GM21423 (cell line): ENCODE results near the gene TPD52L1.

ENCODE experiments used
- ATAC-seq: cut with Tn5 transposase; IDR thresholded peaks from one replicate; pipeline ENCODE4 v1.9.1; 2021; ENCODE audit warnings: mild to moderate bottlenecking, moderate library complexity; ENCODE audit not compliant: unreplicated experiment

TPD52L1 gene

GRCh38 chr6:125174626-125175025, 21.1 kb downstream of the TPD52L1 start:
- ATAC-seq, result no peak

GRCh38 chr6:125175466-125176048, 22.0 kb downstream of the TPD52L1 start:
- no peak for ATAC-seq

- ATAC-seq, result no peak
These were observed 28.9 kb downstream of the TPD52L1 start for GRCh38 chr6:125182237-125183008.

GRCh38 chr6:125183391-125183790, 29.8 kb downstream of the TPD52L1 start:
- no peak for ATAC-seq

DNA sequence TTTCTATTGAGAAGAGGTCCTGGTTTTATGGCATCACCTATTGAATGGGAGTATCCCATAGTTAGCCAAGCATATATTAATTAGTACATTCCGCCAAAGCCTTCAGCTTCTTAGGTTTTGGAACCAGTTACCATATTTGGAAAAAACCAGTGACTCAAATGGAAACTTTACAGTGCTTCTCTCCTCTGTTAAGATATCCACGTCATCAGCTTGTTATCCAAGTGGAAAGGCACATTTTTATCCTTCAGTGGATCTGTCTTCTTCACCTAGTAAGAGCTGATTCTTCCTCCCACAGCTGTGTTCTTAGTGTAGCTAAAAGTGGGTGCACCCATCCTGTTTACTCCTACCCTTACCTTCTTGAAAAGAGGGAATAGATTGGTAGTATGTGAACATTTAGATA, 34.5 kb downstream of the TPD52L1 start:
- no peak for ATAC-seq

- ATAC-seq, result no peak
These were observed 35.1 kb downstream of the TPD52L1 start for GRCh38 chr6:125188594-125189203.

DNA sequence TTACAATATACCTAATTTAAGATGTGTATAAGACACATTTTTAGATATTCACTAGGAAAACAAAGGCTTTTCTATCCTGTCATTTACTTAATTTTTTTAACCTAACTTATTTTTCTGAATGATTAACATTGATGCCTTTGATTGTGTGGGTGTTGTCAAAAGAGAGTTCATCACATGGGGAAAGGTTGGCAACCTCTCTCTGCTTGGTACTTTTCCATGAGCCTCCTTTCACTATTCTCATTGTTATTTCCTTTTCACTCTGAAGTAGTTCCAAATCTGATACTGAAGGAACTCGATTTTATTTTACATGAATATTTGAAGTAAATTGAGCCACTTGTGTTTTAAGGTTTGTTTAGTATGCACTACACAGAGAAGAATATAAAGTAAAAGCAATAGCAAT, 35.9 kb downstream of the TPD52L1 start:
- ATAC-seq, result no peak

DNA sequence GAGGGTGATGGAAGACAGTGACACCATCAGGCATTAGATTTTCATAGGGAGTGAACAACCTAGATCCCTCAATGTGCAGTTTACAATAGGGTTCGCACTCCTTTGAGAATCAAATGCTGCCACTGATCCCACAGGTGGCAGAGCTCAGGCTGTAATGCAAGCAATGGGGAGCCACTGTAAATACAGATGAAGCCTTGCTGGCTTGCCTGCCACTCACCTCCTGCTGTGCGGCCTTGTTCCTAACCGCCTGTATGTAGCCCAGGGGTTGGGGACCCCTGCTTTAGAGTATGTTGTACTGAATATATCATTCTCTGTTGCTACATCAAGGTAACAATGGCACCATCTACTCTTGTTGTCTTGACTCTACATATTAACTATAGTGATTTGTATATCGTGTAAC, 37.1 kb downstream of the TPD52L1 start:
- ATAC-seq, result no peak

- peak; percentile 94 for ATAC-seq
These were observed 38.5 kb downstream of the TPD52L1 start for GRCh38 chr6:125191916-125192609.

DNA sequence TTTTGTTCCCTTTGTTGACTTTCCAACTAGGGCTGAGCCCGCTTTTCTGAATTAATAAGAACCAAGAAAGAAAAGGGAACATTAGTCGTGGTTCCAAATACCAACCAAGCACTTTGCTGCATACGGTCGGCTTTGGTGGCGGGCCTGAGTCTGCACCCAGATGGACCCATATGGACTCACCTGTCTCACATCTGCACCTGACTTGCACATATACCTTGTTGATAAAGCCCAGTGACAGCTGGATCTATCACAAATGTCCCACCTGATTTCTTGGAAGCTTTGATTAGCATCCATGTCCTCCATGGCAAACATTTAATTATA, 39.0 kb downstream of the TPD52L1 start:
- ATAC-seq, result no peak

DNA sequence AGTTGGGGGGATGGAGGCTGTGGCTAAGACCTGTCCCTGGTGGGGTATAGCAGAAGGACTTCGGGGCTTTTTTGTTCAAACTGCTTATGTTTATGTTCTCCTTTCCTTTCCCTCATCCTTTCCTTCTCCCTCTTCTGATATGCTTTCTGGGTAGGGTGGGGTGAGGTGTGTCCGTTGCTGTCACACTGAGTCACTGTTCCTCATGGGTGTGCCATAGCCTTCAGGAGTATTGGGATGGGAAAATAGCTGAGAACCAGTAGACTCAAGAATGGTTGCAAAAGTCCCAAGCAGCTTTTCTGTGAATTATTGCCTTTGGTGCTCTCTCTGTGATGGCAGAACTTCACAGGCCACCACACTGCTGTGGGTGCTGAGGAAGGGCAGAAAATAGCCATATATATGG, 39.6 kb downstream of the TPD52L1 start:
- no peak for ATAC-seq

GRCh38 chr6:125194941-125195340, 41.4 kb downstream of the TPD52L1 start:
- no peak for ATAC-seq

DNA sequence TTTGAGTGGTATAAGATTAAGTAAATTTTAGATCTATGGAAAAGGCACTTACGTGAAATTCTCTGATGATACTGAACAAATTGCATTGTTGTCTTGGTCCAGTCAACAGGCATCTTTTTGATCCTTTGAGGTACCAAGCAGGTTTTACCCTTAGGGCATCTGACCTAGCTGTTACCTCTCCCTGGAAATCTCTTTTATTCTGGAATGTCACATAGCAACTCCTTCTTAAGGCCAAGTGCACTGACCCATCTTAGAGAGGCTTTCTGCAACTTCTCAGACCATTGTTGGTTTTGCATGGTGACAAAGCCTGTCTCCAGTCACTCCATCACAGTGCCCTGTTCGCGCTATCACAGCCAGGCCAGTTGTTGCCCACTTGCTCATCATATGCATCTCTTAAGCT, 42.0 kb downstream of the TPD52L1 start:
- ATAC-seq, result no peak

DNA sequence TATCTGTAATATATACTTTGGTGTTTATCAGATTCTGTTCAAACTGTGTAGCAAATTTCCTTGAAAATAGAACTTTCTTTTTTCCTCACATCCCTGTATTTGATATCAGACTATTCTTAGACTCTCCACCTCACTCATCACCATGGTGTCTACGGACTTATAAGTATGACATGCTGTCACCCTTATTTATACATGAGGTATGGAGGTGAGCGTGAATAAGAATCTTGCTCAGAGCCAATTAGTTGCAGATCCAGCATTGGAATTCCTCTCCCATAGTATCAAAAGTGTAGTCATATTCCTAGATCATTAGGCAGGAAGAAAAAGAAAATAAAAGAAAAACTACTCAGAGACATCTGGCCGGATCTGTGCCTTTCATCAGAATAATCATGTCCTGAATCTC, 43.0 kb downstream of the TPD52L1 start:
- ATAC-seq, result no peak

DNA sequence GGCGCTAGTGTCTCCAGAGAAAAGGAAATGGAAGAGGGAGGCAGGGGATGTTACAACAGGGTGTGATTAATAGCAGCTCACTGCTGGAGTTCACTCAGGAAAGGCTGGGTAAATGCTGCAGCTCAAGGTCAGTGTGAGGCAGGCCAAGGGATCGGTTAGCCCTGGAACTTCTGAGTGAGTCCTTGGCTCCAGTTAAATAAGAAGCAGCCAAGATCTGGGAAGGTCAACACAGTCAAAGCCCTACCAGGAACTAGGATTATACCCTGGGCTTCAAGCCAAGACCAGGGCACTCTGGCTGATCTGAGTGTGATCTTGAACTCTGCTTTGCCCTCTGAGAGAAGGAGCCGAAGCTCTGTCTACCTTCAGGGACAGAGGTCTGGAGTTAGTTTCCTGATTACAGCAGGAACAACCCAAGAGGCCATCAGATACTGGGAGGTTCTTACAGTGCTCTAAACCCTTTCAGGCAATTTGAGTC, 44.3 kb downstream of the TPD52L1 start:
- no peak for ATAC-seq

DNA sequence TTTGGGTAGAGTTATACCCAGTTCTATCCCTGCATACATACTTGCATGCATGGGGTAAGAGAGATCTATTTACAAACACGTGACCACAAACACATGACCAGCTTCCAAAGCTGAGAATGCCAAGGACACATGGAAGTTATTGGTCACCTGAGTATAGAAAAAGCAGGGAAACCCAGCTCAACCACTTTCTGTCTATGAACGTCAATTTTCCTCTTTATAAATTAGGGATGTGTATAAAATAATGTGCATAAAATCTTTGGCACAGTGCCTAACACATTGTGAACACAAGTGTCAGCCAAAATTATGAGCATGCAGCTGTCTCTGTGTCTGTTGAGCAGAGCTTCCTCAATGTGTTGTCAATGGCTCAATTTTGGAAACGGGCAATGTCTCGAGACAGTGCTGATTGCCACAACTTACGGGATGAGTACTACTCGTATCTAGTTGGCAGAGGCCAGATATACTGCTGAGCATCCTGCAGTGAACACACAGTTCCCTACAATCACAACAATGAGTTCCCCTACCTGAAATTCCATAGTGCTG, 44.9 kb downstream of the TPD52L1 start:
- ATAC-seq, result no peak

DNA sequence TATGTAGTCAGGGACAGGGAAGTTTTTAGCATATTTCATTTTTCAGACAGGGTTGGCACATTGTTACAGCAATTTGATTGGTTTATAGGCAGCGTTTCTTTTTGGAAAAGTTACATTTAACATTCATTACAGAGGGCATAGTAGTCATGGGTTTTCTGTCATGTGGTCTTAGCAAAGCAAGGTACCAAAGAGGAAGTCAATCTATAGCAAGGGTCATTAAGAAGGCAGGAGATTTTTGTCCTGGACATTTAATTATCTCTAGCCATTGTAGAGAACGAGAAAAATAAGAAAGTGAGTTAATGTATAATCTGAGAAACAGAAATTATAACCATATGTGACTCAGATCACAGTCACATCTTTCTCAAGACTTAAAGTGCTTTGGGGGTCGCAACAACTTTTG, 47.4 kb downstream of the TPD52L1 start:
- no peak for ATAC-seq

GRCh38 chr6:125201961-125202729, 48.6 kb downstream of the TPD52L1 start:
- no peak for ATAC-seq

- no peak for ATAC-seq
These were observed 49.8 kb downstream of the TPD52L1 start for GRCh38 chr6:125203395-125203794.

GRCh38 chr6:125205931-125206330, 52.4 kb downstream of the TPD52L1 start:
- ATAC-seq, result no peak

GRCh38 chr6:125206389-125206788, 52.8 kb downstream of the TPD52L1 start:
- ATAC-seq, result no peak
